A204.1 (cell line): Measurements from ENCODE around the gene SLIT1.

Experiments used
- FAIRE-seq: peaks from 2 replicates; lab custom pipeline; 2012; peaks lifted over from hg19 to GRCh38; lab: Jason Lieb, UNC

The SLIT1 gene

DNA sequence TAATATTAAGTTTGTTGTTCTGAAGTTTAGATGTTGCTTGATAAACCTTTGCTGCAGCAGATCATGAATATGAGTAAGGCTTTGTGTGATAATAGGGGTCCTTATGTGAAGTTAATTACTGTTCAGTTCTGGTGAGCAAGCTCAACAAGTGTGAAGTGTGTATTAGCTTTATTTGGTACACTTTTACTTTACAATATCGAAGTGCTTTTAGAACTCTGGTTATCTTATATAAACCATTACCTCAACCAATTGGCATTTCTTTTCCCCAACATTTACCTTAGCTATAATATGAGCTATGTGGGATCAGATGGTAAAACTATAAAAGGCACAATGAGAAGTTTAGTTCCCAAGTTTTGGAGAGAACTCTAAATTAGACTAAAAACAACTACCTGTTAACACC is 226.0 kb downstream of the SLIT1 start:
- no peak for FAIRE-seq

DNA sequence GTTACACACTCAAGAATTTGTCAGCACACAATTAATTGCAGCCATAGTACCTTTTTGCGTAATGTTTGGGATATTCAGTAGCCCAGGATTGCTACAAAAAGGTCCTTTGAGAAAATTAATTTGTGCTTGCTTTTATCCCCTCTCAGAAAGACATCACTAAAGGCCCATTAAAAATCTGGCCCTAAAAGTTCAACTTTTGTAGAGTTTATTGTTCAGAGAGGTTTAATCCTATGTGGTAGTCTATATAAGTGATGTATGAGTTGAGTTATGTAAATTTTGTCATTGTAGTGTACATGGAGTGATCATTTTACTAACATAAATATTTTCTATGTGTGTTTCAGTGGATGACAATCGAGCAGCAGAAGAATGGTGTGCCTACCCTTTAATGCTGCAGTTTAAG is 227.7 kb downstream of the SLIT1 start:
- peak; percentile 3 for FAIRE-seq

DNA sequence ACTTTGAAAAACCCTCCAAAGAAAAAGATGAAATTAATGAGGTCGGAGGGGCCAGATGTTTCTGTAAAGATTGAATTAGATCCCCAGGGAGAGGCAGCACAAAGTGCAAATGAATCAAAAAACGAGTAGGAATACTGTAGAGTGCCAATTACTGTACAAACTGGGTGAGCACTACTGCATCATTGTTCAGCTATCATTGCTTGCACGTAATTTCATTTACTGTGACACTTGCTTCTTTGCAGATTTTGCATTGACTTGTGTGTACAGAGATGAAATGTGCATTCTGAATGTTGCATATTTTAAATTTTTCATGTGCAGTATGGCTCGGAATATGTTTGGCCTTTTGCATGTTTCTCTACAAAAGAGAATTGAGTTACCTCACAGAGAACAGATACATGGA is 230.0 kb downstream of the SLIT1 start:
- no peak for FAIRE-seq

- FAIRE-seq: no peak
These were observed 233.8 kb downstream of the SLIT1 start for GRCh38 chr10:96951954-96952353.

DNA sequence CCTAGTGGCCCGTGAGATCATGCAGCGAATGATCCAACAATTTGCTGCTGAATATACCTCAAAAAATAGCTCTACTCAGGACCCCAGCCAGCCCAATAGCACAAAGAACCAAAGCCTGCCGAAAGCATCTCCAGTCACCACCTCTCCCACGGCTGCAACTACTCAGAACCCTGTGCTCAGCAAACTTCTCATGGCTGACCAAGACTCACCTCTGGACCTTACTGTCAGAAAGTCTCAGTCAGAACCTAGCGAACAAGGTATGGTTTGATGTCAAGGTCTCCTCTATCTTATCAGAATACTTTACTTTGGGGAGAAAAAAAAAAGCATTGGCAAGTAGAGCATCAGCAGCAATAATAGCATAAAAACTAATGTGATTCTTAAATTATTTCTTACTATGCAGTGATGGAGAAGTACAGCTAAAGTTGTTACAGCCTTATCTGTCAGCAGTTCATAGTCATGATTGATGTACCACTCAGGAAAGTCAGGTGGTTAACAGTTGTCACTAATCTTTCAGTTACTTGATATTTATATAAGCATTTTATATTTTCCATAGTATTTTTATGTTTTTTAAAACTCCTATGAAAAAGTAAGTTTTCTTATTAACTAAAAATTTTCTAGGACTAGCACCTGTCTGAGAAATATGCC is 236.6 kb downstream of the SLIT1 start:
- FAIRE-seq: no peak
